T-helper 1 cell treated with Interleukin-12 subunit alpha and Interleukin-12 subunit beta and Interleukin-4 antibody, amounts not matched to agents 30 ng/mL and 1 ng/mL, for 36 hours (primary cell): ENCODE measurements around the gene MAML3. TPM values are rescaled to one million over a fixed set of nuclear protein-coding genes. Genes with fewer than 3 reads are reported as not detected.

Source experiments
- intact Hi-C: fragments of 100-400 bp; cut with micrococcal nuclease; formaldehyde crosslinking; loops from one replicate; pipeline ENCODE4 v1.15.1; 2024
- total RNA-seq: library from RNA; stranded (reverse); gene quantifications from 2 replicates; pipeline ENCODE4 v1.2.3, GENCODE V29; 2022

Gene MAML3
- total RNA-seq, 1 donor from 2014 or later = 0.83 TPM

DNA sequence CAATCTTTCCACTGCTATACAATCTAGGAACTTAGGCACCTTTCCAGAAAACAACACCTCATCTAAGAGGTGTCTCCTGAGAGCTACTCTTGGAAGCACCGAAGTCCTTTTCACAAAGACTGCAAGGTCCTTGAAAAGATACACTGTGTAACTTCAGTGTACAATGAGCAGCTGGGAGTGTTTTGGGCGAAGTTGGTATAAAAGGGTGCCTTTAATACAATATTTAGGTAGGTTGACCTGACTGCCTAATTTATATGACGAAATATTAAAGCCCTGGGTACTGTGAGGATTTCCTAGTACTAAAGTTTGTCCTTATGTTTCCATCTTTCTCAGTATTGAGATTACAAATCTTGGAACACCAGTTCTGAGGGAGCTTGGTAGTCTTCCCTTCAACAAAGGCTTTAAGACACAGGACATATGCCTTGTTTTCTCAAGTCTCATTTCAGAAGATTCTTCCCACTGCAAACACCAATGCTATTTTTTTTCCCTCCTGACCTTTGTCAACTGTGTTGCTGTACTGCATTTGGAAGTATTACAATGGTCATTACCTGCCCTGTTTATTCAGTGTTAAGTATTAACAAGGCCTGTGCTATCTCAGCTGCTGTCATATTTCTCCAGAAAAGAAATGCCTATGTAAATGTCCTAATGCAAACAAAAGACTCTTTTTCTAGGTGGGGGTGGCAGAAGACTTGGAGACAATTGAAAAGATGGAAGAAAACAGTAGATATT lies 134.2 kb downstream of the MAML3 start:
- intact Hi-C loops = loop anchor here (10.0 kb wide), 1 partner anchor 595 kb away; no protein-coding TSS in a partner anchor

DNA sequence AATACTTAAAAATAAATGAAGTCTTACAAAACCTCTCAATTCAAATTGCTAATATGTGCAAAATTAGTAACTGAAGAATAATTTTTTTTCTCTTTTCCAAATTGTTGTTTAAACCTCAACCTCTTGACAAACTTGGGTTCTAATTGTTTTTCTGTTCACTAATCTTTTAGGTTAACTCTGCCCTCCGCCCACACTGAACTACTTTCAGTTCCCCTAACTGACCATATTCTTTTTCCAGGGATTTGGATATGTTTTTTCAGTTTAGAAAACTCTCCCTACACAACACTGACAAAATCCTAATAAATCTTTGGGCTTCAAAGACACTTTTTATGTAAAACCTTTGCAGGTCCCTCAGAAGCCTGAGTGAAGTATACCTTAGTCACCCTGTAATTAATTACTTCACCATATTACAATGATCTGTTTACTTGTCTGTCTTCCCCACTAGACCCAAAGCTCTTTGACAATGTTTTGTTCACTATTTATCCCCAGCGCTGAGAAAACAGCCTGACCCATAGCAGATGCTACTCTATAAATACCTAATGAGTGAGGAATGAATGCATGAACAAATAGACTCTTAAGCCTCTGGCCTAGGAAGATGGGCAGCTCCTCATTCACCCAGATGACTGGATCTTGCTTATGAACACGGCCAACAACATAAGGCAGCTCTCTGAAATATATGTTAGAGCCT lies 134.9 kb downstream of the MAML3 start:
- intact Hi-C loops = loop anchor here (10.0 kb wide), 1 partner anchor 596 kb away; no protein-coding TSS in a partner anchor

DNA sequence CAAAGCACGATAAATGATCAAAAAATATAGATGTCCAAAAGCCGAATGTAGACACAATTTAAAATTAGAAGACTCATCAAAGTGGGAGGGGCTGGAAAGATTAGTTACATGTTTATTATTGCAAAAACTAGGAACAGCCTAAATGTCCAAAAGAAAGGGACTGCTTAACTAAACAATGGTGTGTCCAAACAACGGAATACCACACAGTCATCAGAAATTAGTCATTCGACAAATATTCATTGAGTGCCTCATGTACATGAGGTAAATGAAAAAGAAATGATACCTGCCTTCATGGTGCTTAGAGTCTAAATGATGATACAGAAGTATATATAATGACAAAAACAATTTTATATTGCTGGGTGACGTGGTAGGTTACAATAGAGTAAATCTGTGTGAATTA lies 139.7 kb downstream of the MAML3 start:
- intact Hi-C loops = loop anchor here (5.0 to 10.0 kb wide), 3 partner anchors 412 to 623 kb away; no protein-coding TSS in a partner anchor

DNA sequence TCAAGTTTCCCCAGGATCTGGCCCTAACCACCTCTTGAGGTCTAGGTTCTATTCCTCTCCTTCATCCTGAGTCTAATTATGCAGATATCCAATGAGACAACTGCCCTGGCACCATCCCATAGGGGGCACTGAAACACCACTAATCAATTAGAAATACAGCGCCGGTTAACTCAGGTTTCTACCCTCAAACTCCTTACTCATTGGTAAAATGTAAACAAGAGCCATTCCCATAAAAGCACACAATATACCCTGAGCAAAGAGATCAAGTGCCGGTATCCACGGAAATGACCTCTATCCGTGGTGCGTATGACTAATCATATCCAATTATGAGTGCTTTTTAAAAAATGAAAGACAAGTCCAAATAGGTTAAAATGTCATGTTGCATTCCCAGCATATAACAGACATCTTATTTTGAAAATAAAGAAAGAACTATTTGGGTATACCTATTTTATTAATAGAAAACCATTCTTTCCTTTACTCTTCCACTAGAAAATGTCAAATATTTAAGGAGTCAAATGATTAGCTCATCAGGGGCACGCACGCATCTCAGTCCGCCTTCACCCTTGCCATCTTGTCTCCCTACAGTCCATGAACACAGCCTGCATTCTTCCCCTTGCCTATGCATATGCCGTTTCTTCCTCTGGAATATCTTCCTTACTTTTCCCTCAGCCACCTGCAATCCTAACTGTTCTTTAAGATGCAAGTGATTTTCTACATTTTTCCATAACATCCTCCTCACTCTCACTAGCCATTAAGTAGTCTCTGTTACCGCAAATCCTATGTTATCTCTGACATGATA lies 141.1 kb downstream of the MAML3 start:
- intact Hi-C loops = loop anchor here (1.0 to 10.0 kb wide), 12 partner anchors 36 to 838 kb away; partner anchors contain the start of gene MAML3

DNA sequence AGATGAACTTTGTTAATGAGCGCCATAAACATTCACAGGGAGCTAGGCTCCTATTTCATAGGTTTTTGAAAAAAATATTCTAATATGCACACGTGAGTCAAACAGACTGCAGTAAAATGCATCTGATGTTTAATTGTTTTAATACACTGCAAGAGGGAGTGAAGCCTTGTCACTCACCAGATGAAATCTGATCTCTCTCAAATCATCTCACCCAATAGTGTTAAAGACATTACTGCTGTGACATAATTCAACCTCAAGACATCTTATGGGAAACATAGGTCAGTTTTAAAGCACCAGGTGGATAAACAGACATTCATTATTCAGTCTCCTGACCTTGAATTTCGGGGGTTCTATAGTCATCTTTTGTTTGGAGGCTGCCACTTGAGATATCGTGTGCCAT lies 148.3 kb downstream of the MAML3 start:
- intact Hi-C loops = no loop called here

DNA sequence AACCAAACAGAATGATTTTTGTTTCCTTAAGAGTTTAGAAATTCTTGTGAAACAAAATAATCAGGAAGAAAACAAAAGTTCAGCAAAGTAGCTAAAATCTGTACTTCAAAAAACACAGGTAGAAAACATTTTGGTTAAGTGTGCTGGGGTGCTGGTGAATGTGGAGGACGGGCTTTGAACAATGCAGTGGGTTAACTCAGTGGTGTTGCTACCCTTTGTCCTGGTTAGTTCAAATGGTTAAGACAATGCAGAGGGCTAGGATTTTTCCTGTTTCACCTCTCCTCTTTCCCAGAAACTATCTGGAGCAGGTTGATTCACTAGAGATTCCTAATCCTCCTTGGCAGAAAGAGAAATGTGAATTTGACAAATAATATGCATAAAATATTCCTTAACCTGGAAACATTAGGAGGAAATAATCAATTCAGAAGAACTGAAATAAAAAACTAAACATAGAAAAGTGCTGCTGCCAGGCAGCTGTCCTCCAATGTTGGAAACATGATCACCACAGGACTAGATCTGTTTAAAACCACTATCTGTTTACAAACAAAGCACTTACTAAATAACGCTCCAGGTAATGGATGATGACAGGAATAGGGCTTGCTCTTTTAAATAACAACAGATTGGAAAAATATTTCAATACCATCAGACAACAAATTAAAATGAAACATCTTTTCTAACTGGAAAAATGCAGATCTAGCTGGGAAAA lies 148.9 kb downstream of the MAML3 start:
- intact Hi-C loops = no loop called here

DNA sequence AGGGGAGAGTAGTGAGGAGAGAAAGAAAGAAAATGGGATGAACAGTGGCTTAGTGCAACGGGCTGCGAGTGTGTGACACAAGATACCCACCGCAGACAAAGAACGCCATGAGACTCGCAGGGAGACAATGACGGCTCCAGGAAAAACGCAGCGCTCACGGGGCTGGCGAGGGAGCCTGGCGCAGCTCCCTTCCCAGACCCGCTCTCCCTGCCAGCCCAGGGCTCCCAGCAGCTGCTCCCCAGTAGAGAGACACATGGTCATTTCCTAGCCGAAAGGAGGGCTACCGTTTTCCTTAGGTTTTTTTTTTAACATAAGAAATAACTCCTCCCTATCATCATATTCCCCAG lies 149.5 kb downstream of the MAML3 start:
- intact Hi-C loops = no loop called here

DNA sequence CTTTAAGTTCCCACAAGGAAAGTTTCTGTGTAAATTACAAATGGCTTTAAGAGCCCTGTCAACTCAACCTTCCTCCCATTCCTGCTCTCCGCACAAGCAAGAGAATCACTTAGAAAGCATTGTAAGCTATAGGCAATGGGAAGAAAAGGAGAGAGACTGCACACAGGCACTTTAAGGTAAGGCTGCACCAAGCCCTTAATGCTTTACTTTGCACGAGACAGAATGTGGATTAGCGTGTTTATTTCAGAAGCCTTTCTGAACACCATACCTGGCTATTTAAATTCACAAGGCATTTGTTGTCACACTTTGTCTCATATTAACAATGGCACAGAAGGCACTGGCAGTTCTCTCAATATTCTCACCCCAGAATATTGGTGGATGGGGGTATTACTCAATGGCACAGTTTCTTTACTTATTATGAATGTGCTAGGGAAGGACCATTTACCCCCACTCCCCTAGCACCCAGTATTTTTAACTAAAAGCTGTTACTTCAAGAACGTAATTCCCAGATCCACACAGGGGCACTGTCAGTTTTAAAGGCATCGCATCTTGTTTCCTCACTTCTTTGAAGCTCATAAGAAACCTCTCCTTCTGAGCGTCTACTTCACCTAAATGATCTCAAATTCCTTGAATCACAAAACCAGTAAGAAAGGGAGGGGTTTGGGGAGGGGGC lies 150.0 kb downstream of the MAML3 start:
- intact Hi-C loops = no loop called here

DNA sequence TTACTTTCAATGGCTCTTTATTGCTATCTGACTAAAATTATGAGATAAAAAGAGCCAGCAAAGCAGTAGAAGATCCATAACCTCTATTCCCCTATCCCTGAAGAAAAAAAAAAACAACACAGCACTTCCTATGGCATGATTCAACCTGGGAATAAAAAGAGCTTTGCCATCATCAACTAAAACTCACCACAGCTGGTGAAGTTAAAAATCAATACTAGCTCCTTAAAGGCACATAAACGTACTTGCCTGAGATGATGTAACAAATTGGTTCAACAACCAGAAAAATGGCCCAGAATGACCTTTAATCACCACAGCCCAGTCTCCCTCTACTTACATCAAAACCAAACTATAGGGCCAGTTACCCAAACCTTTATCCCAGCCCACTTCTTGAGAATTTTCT lies 153.8 kb downstream of the MAML3 start:
- intact Hi-C loops = no loop called here

DNA sequence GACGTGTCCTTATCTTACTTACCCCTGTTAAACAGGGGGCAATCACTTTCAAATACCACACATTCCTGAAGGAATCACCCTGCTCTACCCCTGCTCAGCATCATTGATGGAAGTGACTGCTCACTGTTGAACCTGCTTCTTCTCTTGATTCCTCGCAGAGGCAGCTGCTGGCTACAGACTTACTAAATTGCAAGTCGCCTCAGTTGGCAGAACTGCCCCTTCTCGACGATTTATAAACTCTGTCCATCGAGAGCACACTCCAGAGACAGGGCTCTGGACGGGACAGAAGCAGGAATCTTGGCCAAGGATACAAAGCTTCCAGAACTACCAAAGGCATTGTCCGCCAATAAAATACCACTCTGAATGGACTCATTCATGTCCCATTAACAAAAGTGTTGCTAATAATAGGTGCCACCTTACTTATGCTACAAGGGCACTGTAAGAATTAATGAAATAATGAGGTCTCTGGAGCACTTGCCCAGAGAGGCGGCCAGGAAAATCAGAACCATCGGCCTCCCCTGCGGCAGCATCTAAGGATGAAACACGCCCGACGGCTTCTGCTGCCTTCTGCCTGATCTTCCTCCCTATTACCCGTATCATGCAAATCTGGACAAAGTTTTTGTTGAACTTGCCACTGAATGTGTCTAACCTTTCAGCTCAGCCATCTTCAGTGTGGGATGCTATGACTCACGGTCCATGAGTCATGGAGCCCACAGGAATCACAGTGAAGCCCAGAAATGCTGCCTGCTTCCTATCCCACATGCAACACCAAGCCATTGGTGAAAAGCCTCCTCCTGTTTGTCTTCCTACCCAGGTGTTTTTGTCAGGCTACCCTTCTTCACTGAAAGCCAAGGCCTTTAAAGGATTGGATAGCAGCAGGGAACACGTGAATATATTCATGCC lies 164.9 kb downstream of the MAML3 start:
- intact Hi-C loops = no loop called here

DNA sequence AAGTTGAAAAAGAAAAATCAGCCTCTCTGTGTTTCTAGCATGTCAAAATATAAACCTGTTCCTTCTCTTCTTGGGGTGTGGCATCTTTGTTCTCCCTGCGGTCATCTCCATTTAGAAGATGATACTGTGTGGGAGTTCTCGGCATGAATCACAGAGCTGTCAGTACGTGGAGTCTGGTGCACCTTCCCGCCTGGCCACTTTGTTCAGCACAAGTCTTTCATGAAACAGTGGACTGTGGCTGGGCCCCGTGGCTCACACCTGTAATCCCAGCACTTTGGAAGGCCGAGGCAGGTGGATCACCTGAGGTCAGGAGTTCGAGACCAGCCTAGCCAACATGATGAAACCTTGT lies 166.5 kb downstream of the MAML3 start:
- intact Hi-C loops = no loop called here

DNA sequence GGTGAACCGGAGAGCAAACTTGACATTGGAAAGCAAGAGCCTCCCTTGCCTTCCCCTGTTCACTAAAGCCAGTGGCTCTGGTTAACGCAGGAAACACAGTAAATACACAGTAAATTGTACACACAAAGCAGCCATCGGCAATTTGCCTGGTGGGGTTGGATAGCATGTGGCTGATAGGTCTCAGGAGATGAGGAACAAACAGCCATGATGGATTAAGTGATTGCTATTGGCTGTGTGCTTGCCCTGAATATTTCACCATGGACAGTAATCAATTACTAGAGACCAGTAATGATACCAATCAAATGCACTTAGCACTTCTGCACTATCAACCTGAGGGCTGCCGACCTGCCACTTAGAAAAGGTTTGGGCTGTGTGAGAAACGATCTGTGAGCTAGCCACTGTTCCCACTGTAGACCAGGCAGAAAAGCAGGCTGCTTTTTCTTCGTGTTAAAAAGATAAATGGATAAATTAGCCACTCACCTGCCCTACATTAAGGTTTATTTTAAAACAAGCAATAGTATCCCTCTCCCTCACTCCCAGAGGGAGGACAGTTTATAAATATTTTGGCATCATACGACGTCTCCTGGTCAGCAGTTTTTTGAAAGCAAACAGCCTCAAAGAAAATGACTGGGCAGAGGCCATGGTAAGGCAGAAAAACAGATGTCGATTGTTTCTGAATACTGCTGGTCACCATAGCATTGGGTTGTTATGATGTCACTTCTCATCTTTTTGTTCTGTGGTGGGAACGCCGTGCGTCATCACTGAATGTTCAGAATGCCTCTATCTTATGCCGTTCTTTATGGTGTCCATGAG lies 167.1 kb downstream of the MAML3 start:
- intact Hi-C loops = no loop called here

DNA sequence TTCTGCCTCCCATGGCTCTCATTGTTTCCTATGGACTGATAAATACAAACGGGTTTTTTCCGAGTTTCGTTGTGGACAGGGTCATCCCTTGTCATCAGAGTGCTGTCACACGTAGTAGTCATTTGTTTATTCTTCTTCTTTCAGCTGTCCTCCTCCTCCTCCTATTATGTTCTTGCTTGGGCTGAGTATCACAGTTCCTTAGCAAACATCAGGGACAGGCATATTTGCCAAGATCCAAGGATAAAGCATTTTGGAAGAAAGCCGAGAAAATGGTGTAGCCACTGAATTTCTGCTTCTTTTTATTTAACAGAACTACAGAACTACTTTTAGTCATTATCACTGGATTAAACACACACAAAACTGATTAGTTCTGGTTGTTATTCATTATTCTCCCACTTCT lies 167.9 kb downstream of the MAML3 start:
- intact Hi-C loops = no loop called here

DNA sequence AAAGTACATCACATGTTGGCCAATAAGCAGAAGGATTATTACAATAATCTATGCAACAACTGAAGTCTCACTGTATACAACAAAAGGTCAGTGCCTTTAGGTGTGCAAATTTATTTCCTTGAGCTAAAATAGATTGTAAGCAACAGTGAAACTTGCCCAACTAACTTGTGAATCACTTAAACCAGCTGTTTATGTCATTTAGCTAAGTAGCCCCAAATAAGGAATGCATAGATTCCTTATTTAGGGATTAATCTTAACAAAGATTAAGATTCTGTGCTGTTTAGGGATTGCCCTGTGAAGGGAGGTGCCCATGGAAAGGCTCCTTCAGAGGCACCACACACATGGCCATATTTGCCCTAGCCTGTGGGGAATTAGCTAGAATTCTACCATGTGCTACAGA lies 168.6 kb downstream of the MAML3 start:
- intact Hi-C loops = no loop called here

DNA sequence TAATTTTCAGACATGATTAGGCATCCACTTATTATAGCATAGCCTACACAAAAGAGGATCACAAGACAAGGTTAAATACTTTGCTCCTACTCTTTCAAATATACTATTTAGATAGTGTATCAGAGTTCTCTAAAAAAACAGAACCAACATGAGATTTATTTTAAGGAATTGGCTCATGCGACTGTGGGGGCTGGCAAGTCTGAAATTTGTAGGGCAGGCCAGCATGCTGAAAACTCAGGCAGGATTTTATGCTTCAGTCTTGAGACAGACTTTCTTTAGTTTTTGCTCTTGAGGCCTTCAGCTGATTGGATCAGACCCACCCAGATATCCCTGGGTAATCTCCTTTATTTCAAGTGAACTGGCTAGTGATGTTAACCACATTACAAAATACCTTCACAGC lies 169.5 kb downstream of the MAML3 start:
- intact Hi-C loops = no loop called here

DNA sequence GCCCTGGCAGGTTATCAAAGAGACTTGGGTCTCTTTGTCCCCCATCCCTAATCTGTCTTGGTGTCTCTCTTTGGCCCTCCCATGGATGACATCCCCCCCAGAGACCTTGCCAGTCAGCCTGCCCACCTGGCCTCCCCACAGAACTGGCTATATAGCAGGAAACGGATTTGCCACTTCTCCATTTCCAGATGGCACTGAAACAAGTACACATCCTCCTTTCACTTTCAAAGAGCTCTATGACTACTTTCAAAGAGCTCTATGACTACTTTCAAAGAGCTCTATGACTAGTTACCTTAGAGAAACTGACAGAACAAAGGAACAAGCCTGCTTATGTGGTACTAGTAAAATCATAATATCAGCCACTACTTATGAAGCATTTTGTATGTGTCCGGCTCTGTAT lies 175.3 kb downstream of the MAML3 start:
- intact Hi-C loops = loop anchor here (1.0 to 10.0 kb wide), 3 partner anchors 18 to 546 kb away; partner anchors contain the start of gene ELMOD2

DNA sequence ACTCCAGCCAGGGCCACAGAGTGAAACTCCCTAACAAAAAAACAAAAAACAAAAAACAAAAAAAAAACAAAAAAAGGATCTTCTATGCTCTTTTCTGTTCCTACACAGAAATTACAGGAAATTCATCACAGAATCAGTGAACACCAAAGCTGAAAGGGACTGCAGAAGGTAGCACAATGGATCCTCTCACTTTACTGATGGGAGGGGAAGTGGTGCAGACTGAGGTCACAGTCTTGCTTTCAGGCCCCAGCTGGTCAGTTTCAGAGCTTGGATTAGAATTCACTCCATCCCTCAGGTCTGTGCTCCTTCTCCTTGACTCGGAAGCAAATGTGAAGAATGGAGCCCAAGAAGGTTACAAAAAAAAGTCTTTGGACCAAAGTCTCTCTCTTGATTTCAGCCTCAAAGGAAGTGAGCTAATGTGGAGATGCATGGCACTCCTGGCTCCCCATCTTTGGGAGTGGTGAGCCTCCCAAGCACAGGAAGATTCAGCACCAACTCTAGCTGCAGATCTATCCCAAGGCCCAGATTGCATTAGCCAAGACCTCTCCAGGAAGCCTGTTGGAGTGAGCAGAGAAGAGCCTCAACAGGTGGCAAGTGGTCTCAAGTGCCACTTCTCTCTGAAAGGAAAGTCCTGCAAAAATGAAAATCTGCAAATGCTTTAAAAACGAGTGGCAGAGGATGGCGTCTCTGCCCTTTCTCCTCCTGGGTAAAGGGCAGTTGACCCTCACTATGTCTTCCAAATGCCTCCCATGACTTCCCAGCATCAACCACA lies 176.0 kb downstream of the MAML3 start:
- intact Hi-C loops = loop anchor here (1.0 to 10.0 kb wide), 4 partner anchors 19 to 547 kb away; partner anchors contain the start of gene ELMOD2

DNA sequence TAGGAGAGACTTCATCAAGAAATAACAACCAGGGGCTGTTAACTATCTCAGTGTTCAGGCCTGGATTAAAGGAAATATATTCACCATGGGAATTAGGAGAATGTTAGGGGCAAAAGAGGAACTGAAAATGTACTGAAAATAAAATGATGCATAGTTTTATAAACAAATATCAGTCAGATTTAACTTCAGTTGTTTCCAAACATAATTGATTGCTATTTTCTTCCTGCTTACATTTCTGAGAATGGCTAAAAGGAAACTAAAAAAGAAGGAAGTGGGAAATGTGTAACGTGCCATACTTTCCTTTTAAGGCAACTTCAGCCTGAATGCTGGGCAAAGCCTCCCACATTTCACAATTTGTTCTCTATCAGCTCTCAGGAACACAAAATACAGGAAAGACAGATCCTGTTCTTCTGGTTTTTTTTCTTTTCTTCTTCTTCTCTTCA lies 178.1 kb downstream of the MAML3 start:
- intact Hi-C loops = loop anchor here (2.0 to 10.0 kb wide), 2 partner anchors 119 to 549 kb away; partner anchors contain the start of gene ELMOD2
